B cell (primary cell): Measurements from ENCODE around the gene FOXI3. TPM values are rescaled to one million over a fixed set of nuclear protein-coding genes. Genes with fewer than 3 reads are reported as not detected.

ENCODE experiments used
- ATAC-seq: fragments of 200-7000 bp; cut with Tn5 transposase; one replicate; pipeline ENCODE4 v1.10.0; 2021; ENCODE audit warnings: low read depth, mild to moderate bottlenecking, moderate number of reproducible peaks, moderate library complexity
- CTCF ChIA-PET: fragments of 350-600 bp; sonication (Branson Sonifier 250); formaldehyde crosslinking; loops from one replicate; lab custom pipeline; 2021; ENCODE audit warnings: antibody characterized with exemption, inconsistent platforms; lab: Charles Lee
- POLR2A ChIA-PET: fragments of 350-600 bp; sonication (Branson Sonifier 250); formaldehyde crosslinking; loops from one replicate; lab custom pipeline; 2021; ENCODE audit warnings: antibody characterized with exemption; lab: Charles Lee
- DNase-seq: peaks from one replicate; pipeline ENCODE4 v3.0.0; 2013
- H2AFZ ChIP-seq: 2 replicates; pipeline ENCODE4 v1.6.1; 2012; ENCODE audit warnings: mild to moderate bottlenecking, low read depth, low read length; ENCODE audit not compliant: insufficient read depth, poor library complexity, severe bottlenecking
- H3K27ac ChIP-seq, 2 donors: 1 replicate in 1 of 2; 2 replicates in 1 of 2; pipeline ENCODE4 v1.5.1; 2012 to 2013; ENCODE audit warnings: low read length in 2 of 2, mild to moderate bottlenecking in 2 of 2, moderate library complexity in 1 of 2
- H3K27me3 ChIP-seq, 4 experiments: fragments of 200-600 bp in 1 of 4; sonication (generic) in 1 of 4; replicated peaks in 1 of 4; 1 replicate in 2 of 4; 2 replicates in 2 of 4; pipeline versions ENCODE4 v1.6.1 to v1.7.0; 2013 to 2016; ENCODE audit warnings: low read length in 3 of 4, mild to moderate bottlenecking in 2 of 4, mixed read lengths in 1 of 4, moderate library complexity in 1 of 4; ENCODE audit not compliant: insufficient read depth in 4 of 4, control insufficient read depth in 3 of 4; ENCODE audit errors: control extremely low read depth in 1 of 4
- H3K36me3 ChIP-seq, 2 experiments: replicated peaks in 1 of 2; 1 replicate in 1 of 2; 2 replicates in 1 of 2; pipeline versions ENCODE4 v1.6.1 to v1.7.1; 2013; ENCODE audit warnings: low read length in 1 of 2; ENCODE audit not compliant: insufficient read depth in 2 of 2, control insufficient read depth in 1 of 2; ENCODE audit errors: control extremely low read depth in 1 of 2, extremely low read depth in 1 of 2
- H3K4me1 ChIP-seq, 2 donors: fragments of 200-600 bp in 1 of 2; sonication (generic) in 1 of 2; 1 replicate in 1 of 2; 2 replicates in 1 of 2; pipeline versions ENCODE4 v1.5.1 to v1.6.1; 2013 to 2017; ENCODE audit warnings: low read length in 2 of 2; ENCODE audit not compliant: control insufficient read depth in 2 of 2, insufficient read depth in 2 of 2
- H3K4me2 ChIP-seq: replicated peaks from 2 replicates; pipeline ENCODE3; 2012; ENCODE audit warnings: mild to moderate bottlenecking, low read depth, low read length; ENCODE audit not compliant: poor library complexity, severe bottlenecking
- H3K4me3 ChIP-seq, 5 experiments: fragments of 200-600 bp in 1 of 5; sonication (generic) in 1 of 5; 1 replicate in 3 of 5; 2 replicates in 2 of 5; pipeline versions ENCODE4 v1.5.1 to v1.7.0; 2011 to 2016; ENCODE audit warnings: low read length in 4 of 5, mild to moderate bottlenecking in 4 of 5, low read depth in 2 of 5, control low read depth in 1 of 5, moderate library complexity in 1 of 5; ENCODE audit not compliant: insufficient read depth in 1 of 5; ENCODE audit errors: control extremely low read depth in 1 of 5, extremely low read depth in 1 of 5
- H3K79me2 ChIP-seq: fragments of 200-600 bp; sonication (generic); one replicate; pipeline ENCODE4 v1.6.0; 2016; ENCODE audit warnings: low read length; ENCODE audit not compliant: control insufficient read depth, insufficient read depth
- H3K9ac ChIP-seq: fragments of 200-600 bp; sonication (generic); 2 replicates; pipeline ENCODE4 v1.6.1; 2017; ENCODE audit warnings: mild to moderate bottlenecking, low read length, moderate library complexity
- H3K9me3 ChIP-seq, 3 donors: one replicate each; pipeline versions ENCODE4 v1.6.1 to v1.7.1; 2013; ENCODE audit warnings: low read length in 2 of 3; ENCODE audit not compliant: control insufficient read depth in 2 of 3, insufficient read depth in 1 of 3; ENCODE audit errors: control extremely low read depth in 1 of 3
- H4K20me1 ChIP-seq: 2 replicates; pipeline ENCODE4 v1.6.0; 2012; ENCODE audit warnings: mild to moderate bottlenecking, low read length; ENCODE audit not compliant: insufficient read depth, control insufficient read depth, poor library complexity, severe bottlenecking
- H3K27ac Mint-ChIP-seq: one replicate; pipeline ENCODE4 v1.8.0; 2021; ENCODE audit warnings: mixed read lengths
- H3K27me3 Mint-ChIP-seq: one replicate; pipeline ENCODE4 v1.8.0; 2021; ENCODE audit warnings: mixed read lengths
- H3K4me1 Mint-ChIP-seq: one replicate; pipeline ENCODE4 v1.8.0; 2021; ENCODE audit warnings: mixed read lengths
- H3K4me3 Mint-ChIP-seq: one replicate; pipeline ENCODE4 v1.8.0; 2021; ENCODE audit warnings: mixed read lengths
- H3K9me3 Mint-ChIP-seq: one replicate; pipeline ENCODE4 v1.8.0; 2022; ENCODE audit warnings: mixed read lengths; ENCODE audit not compliant: insufficient read depth
- CTCF ChIP-seq: fragments of 200-600 bp; IDR thresholded peaks from one replicate; pipeline ENCODE4 v1.8.0; 2022; ENCODE audit warnings: antibody characterized with exemption, mild to moderate bottlenecking
- EZH2 ChIP-seq: IDR thresholded peaks from 2 replicates; pipeline ENCODE4 v1.6.1; 2012; ENCODE audit warnings: borderline replicate concordance, low read depth, mild to moderate bottlenecking, moderate library complexity, low read length; ENCODE audit not compliant: insufficient read depth, poor library complexity, severe bottlenecking
- WGBS: methylation state at CpG from one replicate; pipeline ENCODE4 v1.1.5; 2013; ENCODE audit warnings: missing lambda C conversion rate; ENCODE audit not compliant: insufficient coverage; 5-methylcytosine and 5-hydroxymethylcytosine counted together
- intact Hi-C: fragments of 100-400 bp; cut with micrococcal nuclease; formaldehyde crosslinking; loops from one replicate; pipeline ENCODE4 v1.10.0; 2022
- polyA plus RNA-seq: library from polyadenylated mRNA; depleted of rRNA; stranded (reverse); fragments of >200 nt; gene quantifications from 2 replicates; pipeline ENCODE4 v1.2.3, GENCODE V29; 2012
- total RNA-seq, 2 donors: library from RNA; stranded (reverse); fragments of 120-200 nt in 1 of 2; gene quantifications; 1 replicate in 1 of 2; 2 replicates in 1 of 2; pipeline versions ENCODE4 v1.2.3 to v1.2.4, GENCODE V29; 2013 to 2022

FOXI3 gene
- total and polyA plus RNA-seq, 2 donors (not counting 1 experiment from before 2014, with no cell fraction given) = not detected

- no peak for DNase-seq
- ChIA-PET CTCF (no interaction called here), POLR2A (no interaction called here)
- WGBS = no CpG with 5 or more reads among the region's 3 CpGs
- peaks cover 16% of the 10 kb centered on the region for H3K27me3 Mint-ChIP-seq
- Histone ChIP-seq H3K9me3 (no peaks in the 10 kb centered on the region), H3K4me1 (no peaks in the 10 kb centered on the region), H3K27ac (no peak overlapping the region), H3K4me3 (no peak overlapping the region), H3K4me2 (no peak overlapping the region), H3K36me3 (no peaks in the 10 kb centered on the region), H3K9ac (no peak overlapping the region), H3K79me2 (no peaks in the 10 kb centered on the region), H3K27me3 (peaks cover 0 to 2% (median 1%) of the 10 kb centered on the region in 4 experiments), H2AFZ (no peak overlapping the region), H4K20me1 (no peaks in the 10 kb centered on the region)
- intact Hi-C loops = no loop called here
- no peak for ATAC-seq
- H3K4me1 Mint-ChIP-seq = no peaks in the 10 kb centered on the region
- H3K4me3 Mint-ChIP-seq = no peak overlapping the region
- no peaks in the 10 kb centered on the region for H3K9me3 Mint-ChIP-seq
- no peak overlapping the region for H3K27ac Mint-ChIP-seq
- no peak for TF ChIP-seq CTCF
- no peak for TF ChIP-seq EZH2
Observed at GRCh38 chr2:88483200-88483599, 30.7 kb upstream of the FOXI3 start.

- intact Hi-C loops = no loop called here
- WGBS = 75% methylated on average over 5 of the region's 8 CpGs
- H2AFZ ChIP-seq = no peak overlapping the region
- H3K9me3 ChIP-seq = no peaks in the 10 kb centered on the region
- Mint-ChIP-seq H3K27me3 (peaks cover 22% of the 10 kb centered on the region), H3K9me3 (no peaks in the 10 kb centered on the region), H3K4me3 (no peak overlapping the region), H3K27ac (no peak overlapping the region), H3K4me1 (no peaks in the 10 kb centered on the region)
- H3K4me3 ChIP-seq = no peak overlapping the region
- ATAC-seq (no peak), DNase-seq (no peak)
- H3K4me2 ChIP-seq = no peak overlapping the region
- no peaks in the 10 kb centered on the region for H3K79me2 ChIP-seq
- no peak overlapping the region for H3K9ac ChIP-seq
- H3K27ac ChIP-seq = no peak overlapping the region
- TF ChIP-seq CTCF = no peak
- H3K27me3 ChIP-seq = peaks cover 0 to 2% (median 1%) of the 10 kb centered on the region in 4 experiments
- ChIA-PET POLR2A (no interaction called here), CTCF (no interaction called here)
- H3K4me1 ChIP-seq = no peaks in the 10 kb centered on the region
- no peaks in the 10 kb centered on the region for H4K20me1 ChIP-seq
- no peaks in the 10 kb centered on the region for H3K36me3 ChIP-seq
Observed at GRCh38 chr2:88481691-88482336, 29.3 kb upstream of the FOXI3 start.
